NCI-H1092 (cell line): ENCODE results near the gene CA6.
"Not testable (repeated sequence)": the region's sequence is repeated elsewhere in the genome, so short reads cannot be mapped to it uniquely, and the experiment has no call there.

Experiments
- DNase-seq: peaks from one replicate; lab custom pipeline; 2025; lab: John Stamatoyannopoulos, UW

CA6 gene

DNA sequence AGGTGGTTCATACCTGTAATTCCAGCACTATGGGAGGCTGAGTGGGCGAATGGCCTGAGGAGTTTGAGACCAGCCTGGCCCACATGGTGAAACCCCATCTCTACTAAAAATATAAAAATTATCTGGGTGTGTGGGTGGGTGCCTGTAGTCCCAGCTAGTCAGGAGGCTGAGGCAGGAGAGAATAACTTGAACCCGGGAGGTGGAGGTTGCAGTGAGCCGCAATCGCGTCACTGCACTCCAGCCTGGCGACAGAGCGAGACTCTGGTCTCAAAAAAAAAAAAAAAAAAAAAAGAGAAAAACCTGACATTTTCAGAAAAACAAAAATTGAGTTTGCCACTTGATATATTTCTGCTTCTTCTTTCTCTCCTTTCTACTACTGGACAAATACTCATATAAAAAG, 24.3 kb downstream of the CA6 start:
- no peak for DNase-seq

DNA sequence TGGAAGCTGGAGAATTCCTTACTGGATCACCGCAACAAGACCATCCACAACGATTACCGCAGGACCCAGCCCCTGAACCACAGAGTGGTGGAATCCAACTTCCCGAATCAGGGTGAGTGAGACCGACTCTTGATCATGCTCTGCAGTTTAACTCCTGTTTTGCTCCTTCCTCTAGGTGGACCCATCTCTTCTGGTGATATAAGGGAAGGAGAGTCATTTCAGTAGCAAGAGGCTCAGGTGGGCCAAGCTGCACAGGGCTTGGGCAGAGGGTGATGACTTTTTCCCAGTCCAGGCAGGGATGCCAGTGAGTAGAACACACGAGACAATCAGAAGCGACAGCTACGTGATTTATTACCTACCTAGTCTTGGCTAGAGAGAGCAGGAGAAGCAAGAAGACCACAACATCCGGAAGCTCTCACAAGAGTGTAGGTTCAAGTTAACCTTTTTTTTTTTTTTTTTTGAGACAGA, 25.2 kb downstream of the CA6 start:
- DNase-seq: no peak

DNA sequence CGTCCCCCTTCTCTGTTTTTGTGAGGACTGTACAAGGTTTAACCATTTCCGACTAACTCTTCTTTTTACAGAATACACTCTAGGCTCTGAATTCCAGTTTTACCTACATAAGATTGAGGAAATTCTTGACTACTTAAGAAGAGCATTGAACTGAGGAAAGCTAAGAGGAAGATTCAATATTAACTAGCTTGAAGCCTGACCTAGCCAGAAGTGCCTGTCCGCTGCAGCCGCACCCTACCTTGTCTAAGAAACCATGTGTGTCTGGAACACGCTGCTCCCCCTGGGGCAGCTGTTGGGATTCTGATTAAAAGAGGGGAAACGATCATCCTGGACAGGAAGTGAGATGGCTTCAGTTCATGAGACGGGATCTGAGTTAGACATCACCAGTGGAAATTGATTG, 28.9 kb downstream of the CA6 start:
- DNase-seq: no peak

DNA sequence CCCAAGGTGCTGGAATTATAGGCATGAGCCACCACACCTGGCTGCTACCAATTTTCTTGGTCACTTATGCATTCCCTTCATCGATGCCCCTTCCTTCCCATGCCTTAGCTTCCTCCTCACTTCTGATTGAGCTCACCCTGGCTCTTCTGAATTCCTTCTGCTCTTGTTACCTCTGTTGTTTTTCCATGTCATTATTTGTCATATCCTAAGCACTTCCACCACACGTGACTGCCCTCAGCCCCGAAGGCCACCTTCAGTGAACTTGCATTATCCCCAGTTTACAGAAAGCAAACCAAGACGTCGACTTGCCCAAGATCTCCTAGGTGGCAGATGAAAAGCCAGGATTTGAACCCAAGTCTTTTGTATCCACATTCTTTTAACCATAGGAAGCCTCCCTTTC, 30.7 kb downstream of the CA6 start:
- no peak for DNase-seq

DNA sequence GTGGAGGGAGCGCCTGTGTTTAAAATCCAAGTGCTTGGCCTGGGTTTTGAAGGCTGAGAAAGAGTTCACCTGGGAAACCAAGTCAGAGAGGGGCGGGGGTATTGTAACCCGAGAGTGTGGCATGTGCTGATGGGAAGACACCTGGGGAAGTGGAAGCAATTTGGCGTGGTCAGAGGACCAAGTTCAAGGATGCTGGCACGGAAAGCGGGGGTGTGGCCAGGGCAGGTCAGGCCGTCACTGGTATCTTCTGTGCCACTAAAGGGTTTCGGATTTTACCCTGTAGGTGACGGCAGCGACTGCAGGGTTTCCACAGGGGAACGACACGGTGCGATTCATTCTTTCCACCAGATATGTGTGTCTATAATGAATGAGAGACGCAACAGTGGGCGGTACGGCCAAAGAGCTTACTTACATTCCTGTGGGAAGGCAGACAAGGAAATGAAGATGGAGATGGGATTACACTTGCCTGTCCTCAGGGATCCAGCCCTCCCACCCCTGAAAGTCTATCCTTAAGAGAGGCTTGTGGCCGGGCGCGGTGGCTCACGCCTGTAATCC, 31.3 kb downstream of the CA6 start:
- DNase-seq: no peak

DNA sequence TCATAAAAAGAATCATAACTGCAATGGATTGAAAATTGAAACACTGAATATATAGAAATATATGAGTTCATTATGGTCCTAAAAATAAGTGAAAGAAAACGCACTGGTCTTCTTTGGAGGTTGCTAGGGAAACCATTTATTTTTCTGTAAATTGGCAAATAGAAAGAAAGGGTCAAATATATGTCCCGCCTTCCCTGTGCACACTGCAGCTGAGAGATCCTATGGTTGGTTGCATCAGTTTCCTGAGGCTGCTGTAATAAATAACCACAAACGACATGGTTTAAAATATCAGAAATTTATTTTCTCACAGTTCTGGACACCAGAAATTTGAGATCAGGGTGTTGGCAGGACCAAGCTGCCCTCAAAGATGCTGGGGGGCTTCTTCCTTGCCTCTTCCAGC, 35.0 kb downstream of the CA6 start:
- no peak for DNase-seq

DNA sequence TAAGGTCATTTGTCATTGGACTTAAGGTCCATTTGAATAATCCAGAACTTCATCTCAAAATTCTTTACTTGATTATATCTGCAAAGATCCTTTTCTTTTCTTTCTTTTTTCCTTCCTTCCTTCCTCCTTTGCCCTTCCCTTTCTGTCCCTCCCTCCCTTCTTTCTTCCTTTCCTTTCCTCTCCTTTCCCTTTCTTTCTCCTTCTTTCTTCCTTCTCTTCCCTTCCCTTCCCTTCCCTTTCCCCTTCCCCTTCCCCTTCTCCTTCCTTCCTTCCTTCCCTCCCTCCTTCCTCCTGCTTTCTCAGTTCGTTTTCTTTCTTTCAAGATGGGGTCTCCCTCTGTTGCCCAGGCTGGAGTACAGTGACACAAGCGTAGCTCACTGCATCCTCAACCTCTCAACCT, 35.5 kb downstream of the CA6 start:
- no peak for DNase-seq

DNA sequence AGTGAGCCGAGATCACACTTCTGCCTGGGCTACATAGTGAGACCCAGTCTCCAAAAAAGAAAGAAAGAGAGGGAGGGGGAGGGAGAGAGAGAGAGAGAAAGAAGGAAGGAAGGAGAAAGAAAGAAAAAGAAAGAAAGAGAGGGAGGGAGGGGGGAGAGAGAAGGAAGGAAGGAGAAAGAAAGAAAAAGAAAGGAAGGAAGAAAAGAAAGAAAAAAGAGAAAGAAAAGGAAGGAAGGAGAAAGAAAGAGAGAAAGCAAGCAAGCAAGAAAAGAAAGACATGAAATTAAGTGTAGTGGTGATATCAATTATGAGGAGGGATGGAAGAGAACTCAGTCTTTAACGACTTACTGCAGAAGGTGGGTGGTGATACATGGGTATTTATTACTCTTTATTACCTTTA, 38.5 kb downstream of the CA6 start:
- no peak for DNase-seq

DNA sequence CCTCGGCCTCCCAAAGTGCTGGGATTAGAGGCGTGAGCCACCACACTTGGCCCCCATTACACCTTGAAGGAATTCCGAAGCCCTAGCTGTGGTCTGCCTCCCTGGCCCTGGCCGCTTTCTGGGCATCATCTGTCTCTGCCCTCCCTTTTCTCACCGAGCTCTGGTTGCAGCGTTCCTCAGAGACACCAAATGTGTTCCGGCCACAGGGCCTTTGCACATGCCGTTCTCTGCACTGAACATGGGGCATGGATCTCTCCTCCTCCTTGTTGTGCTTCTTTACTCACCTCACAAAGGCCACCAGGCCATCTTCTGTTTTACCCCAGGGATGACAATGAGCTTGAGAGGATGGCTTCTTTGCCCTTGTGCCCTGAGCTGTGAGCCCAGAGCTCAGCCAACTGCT, 39.3 kb downstream of the CA6 start:
- no peak for DNase-seq

DNA sequence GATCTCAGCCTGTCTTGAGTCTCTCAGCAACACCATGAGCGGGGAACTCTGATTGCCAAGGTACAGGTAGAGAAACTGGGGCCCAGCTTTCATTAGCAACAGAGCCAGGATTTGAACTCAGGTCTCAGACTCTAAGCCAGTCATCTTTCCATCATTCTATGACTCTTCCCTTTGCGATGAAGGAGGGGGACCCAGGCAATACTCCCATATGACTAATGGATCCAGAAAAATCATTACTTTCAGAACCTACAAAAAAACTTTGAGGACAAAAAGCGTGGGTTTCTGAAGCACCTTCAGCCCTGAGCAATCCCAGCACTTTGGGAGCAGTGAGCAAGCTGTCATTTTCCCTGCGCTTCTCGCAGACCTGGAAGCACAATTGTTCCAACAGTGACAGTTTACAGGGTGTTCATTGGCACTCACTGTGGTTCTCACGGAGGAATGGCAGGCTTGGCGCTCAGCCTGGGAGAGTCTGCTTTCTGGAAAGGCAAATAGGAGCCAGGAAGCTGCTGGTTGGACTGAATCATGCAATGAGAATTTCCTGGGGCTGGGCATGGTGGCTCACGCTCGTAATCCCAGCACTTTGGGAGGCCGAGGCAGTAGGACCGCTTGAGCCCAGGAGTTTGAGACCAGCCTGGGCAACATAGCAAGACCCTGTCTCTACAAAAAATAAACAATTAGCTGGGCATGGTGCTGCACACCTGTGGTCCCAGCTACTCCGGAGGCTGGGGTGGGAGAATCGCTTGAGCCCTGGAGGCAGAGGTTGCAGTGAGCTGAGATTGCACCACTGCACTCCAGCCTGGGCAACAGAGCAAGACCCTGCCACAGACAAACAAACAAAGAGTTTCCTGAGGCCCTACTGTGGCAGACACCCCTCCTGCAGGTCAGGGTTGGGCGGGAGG, 40.5 kb downstream of the CA6 start:
- peak; percentile 77 for DNase-seq

DNA sequence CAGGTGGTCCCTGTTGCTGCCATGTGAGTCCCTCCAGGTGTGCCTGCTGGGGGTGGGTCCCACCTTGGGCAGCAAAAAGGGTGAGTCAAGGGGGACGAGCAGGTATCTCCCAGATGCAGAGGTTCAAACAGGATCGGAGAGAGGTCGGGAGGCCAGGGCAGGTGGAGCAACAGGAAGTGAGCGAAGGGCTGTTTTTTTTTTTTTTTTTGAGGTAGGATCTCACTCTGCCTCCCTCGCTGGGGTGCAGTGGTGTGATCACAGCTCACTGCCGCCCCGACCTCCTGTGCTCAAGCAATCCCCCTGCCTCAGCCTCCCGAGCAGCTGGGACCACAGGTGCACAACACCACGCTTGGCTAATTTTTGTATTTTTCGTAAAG, 41.1 kb downstream of the CA6 start:
- no peak for DNase-seq

DNA sequence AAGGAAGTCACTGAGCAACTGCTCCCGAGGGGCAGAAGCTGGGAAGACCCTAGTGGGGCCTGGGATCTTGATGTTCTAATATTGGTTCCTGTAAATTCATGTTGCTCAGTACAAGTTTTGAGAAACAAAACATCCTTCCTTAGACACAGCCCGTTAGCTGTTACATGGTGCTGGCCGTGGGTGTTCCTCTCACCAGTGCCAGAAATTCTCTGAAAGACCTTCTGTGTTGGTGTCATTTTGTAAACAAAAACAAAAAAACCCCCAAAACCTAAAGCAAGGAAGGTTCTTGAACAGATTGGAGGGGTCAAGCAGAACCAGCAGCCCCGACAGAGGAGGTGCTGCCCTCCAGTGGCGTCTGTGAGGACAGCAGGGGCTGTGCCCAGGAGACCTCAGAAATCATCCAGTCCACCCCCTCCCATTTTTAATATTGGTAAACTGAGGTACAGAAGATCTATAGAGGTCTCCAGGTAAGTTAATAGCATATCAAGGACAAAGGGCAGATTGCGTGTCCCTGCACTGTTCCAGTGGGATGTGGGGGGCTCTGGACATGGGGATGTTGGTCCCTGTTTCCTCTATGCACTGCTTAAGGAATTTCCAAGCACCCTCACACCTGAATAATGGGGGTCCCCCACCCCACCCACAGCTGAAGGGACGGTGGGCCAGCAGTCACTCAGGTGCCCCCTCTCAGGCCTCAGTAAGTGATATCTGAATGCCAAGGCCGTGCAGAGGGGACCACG, 42.4 kb downstream of the CA6 start:
- DNase-seq: no peak

DNA sequence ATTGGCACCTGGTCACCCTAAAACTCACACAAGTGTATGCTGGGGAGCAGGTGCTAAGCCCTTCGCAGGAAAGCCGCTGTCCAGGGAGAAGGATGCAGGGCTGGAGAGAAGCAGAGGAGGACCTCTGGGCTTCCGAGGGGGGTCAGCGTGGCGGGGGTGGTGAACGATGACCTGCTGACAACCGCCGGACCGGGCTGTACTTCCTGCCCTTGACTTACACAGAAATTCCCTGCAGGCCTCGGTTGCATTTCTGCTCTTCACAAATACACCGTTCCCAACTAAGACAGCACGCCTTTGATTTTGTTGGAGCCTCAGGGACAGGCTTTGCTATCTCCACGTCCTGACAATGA, 42.9 kb downstream of the CA6 start:
- no peak for DNase-seq

DNA sequence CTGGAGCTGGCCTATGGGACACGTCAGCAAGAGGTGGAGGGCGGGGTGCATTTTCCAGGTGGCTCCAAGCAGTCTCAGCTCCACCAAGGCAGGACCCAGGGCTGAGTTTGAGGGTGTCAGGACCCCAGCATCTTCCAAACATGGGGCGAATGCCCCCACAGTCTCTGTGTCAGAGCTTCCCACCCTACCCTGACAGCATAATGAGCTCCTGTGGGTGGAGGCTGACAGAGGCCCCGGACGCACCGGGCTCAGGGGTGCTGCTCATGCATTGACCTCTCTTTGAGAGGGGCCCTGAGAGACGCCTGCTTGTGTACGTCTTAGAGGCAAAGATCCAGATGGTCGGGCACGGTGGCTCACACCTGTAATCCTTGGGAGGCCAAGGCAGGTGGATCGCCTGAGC, 43.4 kb downstream of the CA6 start:
- DNase-seq: no peak

DNA sequence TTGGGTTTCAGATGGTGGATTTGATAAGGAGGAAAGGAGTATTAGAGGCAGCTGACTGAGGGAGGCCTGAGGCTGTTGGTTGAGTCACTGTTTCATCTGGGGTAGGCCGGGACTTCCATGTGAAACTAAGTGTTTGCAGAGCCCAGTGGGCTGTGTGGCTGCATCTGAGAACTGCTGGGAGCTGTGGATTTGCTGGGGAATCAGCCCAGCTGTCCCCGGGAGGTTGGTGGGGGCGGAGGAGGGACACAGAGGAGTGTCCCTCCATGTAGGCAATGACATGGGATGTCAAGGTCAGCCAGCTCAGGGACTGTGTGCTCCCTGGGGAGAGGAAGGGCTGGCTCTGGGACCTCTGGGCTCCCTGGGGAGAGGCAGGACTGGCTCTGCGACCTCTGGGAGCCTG, 44.2 kb downstream of the CA6 start:
- no peak for DNase-seq

DNA sequence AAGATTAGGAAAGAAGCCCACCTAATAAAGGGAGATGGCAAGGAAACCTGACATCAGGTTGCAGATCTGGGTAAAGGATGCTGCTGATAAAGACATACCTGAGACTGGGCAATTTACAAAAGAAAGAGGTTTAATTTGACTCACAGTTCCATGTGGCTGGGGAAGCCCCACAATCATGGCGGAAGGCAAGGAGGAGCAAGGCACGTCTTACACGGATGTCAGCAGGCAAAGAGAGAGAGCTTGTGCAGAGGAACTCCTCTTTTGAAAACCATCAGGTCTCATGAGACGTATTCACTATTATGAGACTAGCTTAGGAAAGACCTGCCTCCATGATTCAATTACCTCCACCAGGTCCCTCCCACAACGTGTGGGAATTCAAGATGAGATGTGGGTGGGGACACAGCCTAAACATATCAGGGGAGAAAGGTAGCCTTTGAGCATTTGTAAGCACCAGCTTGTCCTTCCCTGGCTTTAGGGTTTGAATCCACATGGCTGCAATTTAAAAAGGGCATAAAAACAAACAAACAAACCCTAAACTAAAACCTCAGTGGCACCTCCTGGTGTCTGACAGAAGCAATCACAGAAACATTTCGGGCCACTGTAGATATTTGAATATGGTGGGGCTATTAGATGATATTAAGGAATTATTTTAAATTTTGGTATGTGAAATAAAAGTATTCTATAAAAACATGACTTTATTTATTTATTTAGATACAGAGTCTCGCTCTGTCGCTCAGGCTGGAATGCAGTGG, 47.4 kb downstream of the CA6 start:
- no peak for DNase-seq

DNA sequence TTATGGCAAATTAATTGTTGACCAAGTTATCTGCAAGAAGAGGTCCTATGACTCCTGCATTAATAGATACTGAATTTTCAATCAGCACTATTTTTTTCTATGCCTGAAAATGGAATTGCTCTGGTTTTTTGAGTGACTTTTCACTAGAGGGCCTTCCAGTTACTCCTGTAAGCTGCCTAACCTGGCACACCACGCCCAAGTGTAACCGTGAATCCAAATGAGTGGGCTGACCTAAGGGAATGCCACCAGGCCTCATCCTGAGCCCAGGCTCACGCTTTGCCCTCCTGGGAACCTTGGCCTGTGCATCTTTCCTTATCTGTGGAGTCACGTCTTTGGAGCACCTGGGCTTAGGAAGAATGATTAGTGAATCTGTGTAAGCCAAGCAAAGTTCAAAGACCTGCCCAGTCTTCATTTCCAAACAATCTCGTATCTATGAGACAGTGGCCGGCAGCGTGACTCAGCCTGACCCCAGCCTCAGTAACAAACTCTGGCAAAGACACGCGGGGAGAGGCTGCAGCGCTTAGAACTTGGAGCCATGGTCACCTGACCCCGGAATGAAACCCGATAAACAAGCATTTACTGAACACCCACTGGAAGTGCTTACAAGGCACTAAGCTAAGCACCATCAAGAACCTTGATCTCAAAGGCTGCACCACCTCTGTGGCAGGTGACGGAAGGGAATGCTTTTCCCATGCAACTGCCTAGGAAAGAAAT, 48.5 kb downstream of the CA6 start:
- DNase-seq: not testable (repeated sequence)

DNA sequence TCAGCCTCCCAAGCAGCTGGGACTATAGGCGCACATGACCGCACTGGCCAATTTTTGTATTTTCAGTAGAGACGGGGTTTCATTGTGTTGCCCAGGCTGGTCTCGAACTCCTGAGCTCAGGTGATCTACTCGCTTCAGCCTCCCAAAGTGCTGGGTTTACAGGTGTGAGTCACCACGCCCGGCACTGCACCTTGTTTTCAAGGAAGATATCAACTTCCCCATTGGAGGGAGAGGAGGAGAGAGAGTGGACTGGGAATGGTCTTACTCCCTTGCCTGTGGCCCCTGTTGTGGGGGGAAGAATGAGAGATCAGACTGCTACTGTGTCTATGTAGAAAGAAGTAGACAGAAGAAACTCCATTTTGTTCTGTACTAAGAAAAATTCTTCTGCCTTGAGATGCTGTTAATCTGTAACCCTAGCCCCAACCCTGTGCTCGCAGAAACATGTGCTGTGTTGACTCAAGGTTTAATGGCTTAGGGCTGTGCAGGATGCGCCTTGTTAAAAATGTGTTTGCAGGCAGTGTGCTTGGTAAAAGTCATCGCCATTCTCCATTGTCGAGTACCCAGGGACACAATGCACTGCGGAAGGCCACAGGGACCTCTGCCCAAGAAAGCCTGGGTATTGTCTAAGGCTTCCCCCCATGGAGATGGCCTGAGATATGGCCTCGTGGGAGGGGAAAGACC, 56.0 kb downstream of the CA6 start:
- DNase-seq: not testable (repeated sequence)

DNA sequence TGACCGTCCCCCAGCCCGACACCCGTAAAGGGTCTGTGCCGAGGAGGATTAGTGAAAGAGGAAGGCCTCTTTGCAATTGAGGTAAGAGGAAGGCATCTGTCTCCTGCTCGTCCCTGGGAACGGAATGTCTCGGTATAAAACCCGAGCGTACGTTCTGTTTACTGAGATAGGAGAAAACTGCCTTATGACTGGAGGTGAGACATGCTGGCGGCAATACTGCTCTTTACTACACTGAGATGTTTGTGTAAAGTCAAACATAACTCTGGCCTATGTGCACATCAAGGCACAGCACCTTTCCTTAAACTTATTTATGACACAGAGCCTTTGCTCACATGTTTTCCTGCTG, 56.5 kb downstream of the CA6 start:
- DNase-seq: not testable (repeated sequence)

DNA sequence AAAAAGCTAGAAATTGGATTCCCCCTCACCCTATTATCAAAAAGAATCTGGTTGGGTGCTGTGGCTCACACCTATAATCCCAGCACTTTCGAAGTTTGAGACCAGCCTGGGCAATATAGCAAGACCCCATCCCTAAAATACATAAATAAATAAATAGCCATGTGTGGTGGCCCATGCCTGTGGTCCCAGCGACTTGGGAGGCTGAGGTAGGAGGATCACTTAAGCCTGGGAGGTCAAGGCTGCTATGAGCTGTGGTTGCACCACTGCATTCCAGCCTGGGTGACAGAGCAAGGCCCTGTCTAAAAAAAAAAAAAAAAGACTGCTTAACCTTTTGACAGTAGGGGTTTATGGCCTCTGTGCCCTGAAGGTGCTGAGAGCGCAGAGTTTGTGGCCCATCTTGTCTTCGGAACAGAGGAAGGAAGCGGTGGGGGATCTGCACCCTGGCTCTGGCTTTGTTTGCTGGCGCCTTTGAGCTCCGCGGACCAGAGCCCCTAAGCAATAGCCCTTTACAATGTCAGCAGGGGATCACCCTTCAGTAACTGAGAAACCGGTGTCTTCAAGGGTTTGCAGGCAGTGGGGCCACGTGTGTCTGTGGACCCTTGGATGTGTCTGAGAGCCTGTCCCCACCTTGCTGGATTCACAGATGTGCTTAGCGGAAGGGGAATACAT, 58.5 kb downstream of the CA6 start:
- no peak for DNase-seq
